Neural progenitor cell (in vitro differentiated cells): Measurements from ENCODE around the gene MPHOSPH10.
"Not testable (repeated sequence)": the region's sequence is repeated elsewhere in the genome, so short reads cannot be mapped to it uniquely, and the experiment has no call there.

Source experiments
- EZH2 ChIP-seq: fragments of 200-600 bp; sonication (generic); IDR thresholded peaks from 2 replicates; pipeline ENCODE4 v1.6.1; 2017; ENCODE audit warnings: antibody characterized with exemption, mild to moderate bottlenecking, moderate library complexity
- EZH2phosphoT487 ChIP-seq: fragments of 200-600 bp; sonication (generic); IDR thresholded peaks from 2 replicates; pipeline ENCODE4 v1.6.1; 2017; ENCODE audit warnings: antibody characterized with exemption
- TF ChIP-seq, protein P1 (sequence below): fragments of 200-600 bp; sonication (generic); IDR thresholded peaks from 2 replicates; pipeline ENCODE4 v1.5.1; 2017; ENCODE audit warnings: antibody characterized with exemption, mild to moderate bottlenecking

DNA sequence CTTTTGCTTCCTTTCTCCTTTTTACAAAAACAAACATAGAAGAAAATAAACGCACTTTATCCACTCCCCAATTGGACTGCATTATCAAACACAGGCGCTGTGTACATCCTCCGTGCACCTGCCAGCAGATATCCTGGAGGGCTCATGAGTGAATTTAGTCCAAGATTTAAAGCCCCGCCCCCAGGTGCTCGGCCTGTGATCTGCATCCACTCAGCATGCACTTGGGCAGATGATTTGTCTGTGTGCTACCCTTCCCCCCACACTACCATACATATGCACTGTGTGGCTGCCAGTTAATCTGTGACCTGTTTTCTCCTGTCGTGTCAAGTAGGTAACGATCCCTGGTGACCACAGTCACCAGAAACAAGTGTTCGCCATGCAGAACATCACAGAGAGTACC is 48.4 kb downstream of the MPHOSPH10 start:
- TF ChIP-seq, protein P1, sequence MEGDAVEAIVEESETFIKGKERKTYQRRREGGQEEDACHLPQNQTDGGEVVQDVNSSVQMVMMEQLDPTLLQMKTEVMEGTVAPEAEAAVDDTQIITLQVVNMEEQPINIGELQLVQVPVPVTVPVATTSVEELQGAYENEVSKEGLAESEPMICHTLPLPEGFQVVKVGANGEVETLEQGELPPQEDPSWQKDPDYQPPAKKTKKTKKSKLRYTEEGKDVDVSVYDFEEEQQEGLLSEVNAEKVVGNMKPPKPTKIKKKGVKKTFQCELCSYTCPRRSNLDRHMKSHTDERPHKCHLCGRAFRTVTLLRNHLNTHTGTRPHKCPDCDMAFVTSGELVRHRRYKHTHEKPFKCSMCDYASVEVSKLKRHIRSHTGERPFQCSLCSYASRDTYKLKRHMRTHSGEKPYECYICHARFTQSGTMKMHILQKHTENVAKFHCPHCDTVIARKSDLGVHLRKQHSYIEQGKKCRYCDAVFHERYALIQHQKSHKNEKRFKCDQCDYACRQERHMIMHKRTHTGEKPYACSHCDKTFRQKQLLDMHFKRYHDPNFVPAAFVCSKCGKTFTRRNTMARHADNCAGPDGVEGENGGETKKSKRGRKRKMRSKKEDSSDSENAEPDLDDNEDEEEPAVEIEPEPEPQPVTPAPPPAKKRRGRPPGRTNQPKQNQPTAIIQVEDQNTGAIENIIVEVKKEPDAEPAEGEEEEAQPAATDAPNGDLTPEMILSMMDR, result not testable (repeated sequence)
- not testable (repeated sequence) for TF ChIP-seq EZH2, EZH2phosphoT487
